GM23248 (cell line): ENCODE data around the gene OLIG1. TPM values are rescaled to one million over a fixed set of nuclear protein-coding genes. Genes with fewer than 3 reads are reported as not detected.

Experiments
- DNase-seq: peaks from one replicate; pipeline ENCODE4 v3.0.0-alpha.2; 2015
- H2AFZ ChIP-seq: fragments of 200-600 bp; sonication (generic); 2 replicates; pipeline ENCODE4 v1.6.1; 2016; ENCODE audit warnings: antibody characterized with exemption
- H3F3A ChIP-seq: fragments of 200-600 bp; sonication (generic); 2 replicates; pipeline ENCODE4 v1.6.1; 2016; ENCODE audit warnings: mild to moderate bottlenecking, antibody characterized with exemption, mixed run types; ENCODE audit not compliant: insufficient read depth
- H3K27ac ChIP-seq: fragments of 200-600 bp; sonication (generic); 2 replicates; pipeline ENCODE4 v1.5.1; 2016; ENCODE audit warnings: mild to moderate bottlenecking
- H3K27me3 ChIP-seq: fragments of 200-600 bp; sonication (generic); replicated peaks from 2 replicates; pipeline ENCODE4 v1.6.1; 2016; ENCODE audit warnings: mild to moderate bottlenecking; ENCODE audit not compliant: insufficient read depth
- H3K36me3 ChIP-seq: fragments of 200-600 bp; sonication (generic); 2 replicates; pipeline ENCODE4 v1.6.1; 2016; ENCODE audit warnings: low read depth, mild to moderate bottlenecking
- H3K4me1 ChIP-seq: fragments of 200-600 bp; sonication (generic); 2 replicates; pipeline ENCODE4 v1.6.1; 2016; ENCODE audit warnings: mild to moderate bottlenecking; ENCODE audit not compliant: insufficient read depth
- H3K4me2 ChIP-seq: fragments of 200-600 bp; sonication (generic); one replicate; pipeline ENCODE4 v1.6.1; 2016; ENCODE audit warnings: mild to moderate bottlenecking; ENCODE audit not compliant: unreplicated experiment
- H3K4me3 ChIP-seq: fragments of 200-600 bp; sonication (generic); 2 replicates; pipeline ENCODE4 v1.5.1; 2016; ENCODE audit warnings: mild to moderate bottlenecking
- H3K79me2 ChIP-seq: fragments of 200-600 bp; sonication (generic); 2 replicates; pipeline ENCODE4 v1.6.1; 2016; ENCODE audit warnings: mild to moderate bottlenecking; ENCODE audit not compliant: insufficient read depth
- H3K9ac ChIP-seq: fragments of 200-600 bp; sonication (generic); 2 replicates; pipeline ENCODE4 v1.6.1; 2016; ENCODE audit warnings: mild to moderate bottlenecking
- H3K9me2 ChIP-seq: fragments of 200-600 bp; sonication (generic); 2 replicates; pipeline ENCODE4 v1.6.1; 2016; ENCODE audit warnings: mixed run types, mild to moderate bottlenecking, moderate library complexity; ENCODE audit not compliant: insufficient read depth
- H3K9me3 ChIP-seq: fragments of 200-600 bp; sonication (generic); one replicate; pipeline ENCODE4 v1.6.1; 2017; ENCODE audit warnings: low read depth
- H4K20me1 ChIP-seq: fragments of 200-600 bp; sonication (generic); 2 replicates; pipeline ENCODE4 v1.6.0; 2016; ENCODE audit not compliant: insufficient read depth
- EZH2 ChIP-seq: fragments of 200-600 bp; sonication (generic); IDR thresholded peaks from 2 replicates; pipeline ENCODE4 v1.6.1; 2018; ENCODE audit warnings: antibody characterized with exemption, mild to moderate bottlenecking; ENCODE audit not compliant: insufficient read depth, poor library complexity, severe bottlenecking
- EZH2phosphoT487 ChIP-seq: fragments of 200-600 bp; sonication (generic); IDR thresholded peaks from 2 replicates; pipeline ENCODE4 v1.6.1; 2018; ENCODE audit warnings: antibody characterized with exemption, moderate library complexity, mild to moderate bottlenecking, low read depth; ENCODE audit not compliant: insufficient read depth
- WGBS, 2 experiments: methylation state at CpG; one replicate each; pipeline ENCODE4 v1.1.6; 2015 to 2017; ENCODE audit warnings: low lambda C conversion rate in 2 of 2, low coverage in 1 of 2; ENCODE audit errors: missing lambda C conversion rate in 2 of 2; 5-methylcytosine and 5-hydroxymethylcytosine counted together
- in situ Hi-C: fragments of 300-500 bp; cut with MboI; formaldehyde crosslinking; loops from 2 replicates; pipeline ENCODE4 v1.15.0; 2020
- polyA plus RNA-seq: library from polyadenylated mRNA; unstranded; fragments of >200 nt; fragmentation: Nextera tagmentation; extraction: Ambion mirVana; gene quantifications from 2 replicates; pipeline ENCODE4 v1.2.1, GENCODE V29; 2016
- total RNA-seq: library from RNA; depleted of rRNA; stranded (reverse); fragments of >200 nt; shearing (Covaris generic); gene quantifications from 2 replicates; pipeline ENCODE4 v1.2.3, GENCODE V29; 2014

OLIG1 gene
- total and polyA plus RNA-seq, 2 experiments from 2014 or later: not detected

DNA sequence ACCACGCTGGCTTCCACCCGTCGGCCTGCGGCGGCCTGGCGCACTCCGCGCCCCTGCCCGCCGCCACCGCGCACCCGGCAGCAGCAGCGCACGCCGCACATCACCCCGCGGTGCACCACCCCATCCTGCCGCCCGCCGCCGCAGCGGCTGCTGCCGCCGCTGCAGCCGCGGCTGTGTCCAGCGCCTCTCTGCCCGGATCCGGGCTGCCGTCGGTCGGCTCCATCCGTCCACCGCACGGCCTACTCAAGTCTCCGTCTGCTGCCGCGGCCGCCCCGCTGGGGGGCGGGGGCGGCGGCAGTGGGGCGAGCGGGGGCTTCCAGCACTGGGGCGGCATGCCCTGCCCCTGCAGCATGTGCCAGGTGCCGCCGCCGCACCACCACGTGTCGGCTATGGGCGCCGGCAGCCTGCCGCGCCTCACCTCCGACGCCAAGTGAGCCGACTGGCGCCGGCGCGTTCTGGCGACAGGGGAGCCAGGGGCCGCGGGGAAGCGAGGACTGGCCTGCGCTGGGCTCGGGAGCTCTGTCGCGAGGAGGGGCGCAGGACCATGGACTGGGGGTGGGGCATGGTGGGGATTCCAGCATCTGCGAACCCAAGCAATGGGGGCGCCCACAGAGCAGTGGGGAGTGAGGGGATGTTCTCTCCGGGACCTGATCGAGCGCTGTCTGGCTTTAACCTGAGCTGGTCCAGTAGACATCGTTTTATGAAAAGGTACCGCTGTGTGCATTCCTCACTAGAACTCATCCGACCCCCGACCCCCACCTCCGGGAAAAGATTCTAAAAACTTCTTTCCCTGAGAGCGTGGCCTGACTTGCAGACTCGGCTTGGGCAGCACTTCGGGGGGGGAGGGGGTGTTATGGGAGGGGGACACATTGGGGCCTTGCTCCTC is 42.3 kb upstream of the OLIG1 start:
- Histone ChIP-seq H3K9ac (no peak overlapping the region), H3K9me3 (no peaks in the 10 kb centered on the region), H3F3A (no peaks in the 10 kb centered on the region), H3K4me2 (no peak overlapping the region), H3K27ac (no peak overlapping the region), H3K9me2 (no peaks in the 10 kb centered on the region), H3K4me3 (no peak overlapping the region), H3K79me2 (no peaks in the 10 kb centered on the region), H4K20me1 (no peaks in the 10 kb centered on the region), H3K36me3 (no peaks in the 10 kb centered on the region), H2AFZ (no peak overlapping the region), H3K4me1 (no peaks in the 10 kb centered on the region), H3K27me3 (peaks cover 97% of the 10 kb centered on the region)
- TF ChIP-seq EZH2phosphoT487: no peak
- no peak for TF ChIP-seq EZH2
- WGBS, 2 experiments: 5 to 11% methylated on average over 44 to 56 of the region's 85 CpGs
- in situ Hi-C loops: no loop called here
- DNase-seq: no peak

DNA sequence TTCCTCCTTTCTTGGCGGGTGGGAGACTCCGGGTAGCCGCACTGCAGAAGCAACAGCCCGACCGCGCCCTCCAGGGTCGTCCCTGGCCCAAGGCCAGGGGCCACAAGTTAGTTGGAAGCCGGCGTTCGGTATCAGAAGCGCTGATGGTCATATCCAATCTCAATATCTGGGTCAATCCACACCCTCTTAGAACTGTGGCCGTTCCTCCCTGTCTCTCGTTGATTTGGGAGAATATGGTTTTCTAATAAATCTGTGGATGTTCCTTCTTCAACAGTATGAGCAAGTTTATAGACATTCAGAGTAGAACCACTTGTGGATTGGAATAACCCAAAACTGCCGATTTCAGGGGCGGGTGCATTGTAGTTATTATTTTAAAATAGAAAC is 41.7 kb upstream of the OLIG1 start:
- Histone ChIP-seq H3F3A (no peaks in the 10 kb centered on the region), H3K4me2 (no peak overlapping the region), H3K4me3 (no peak overlapping the region), H3K27ac (no peak overlapping the region), H3K9ac (no peak overlapping the region), H3K4me1 (no peaks in the 10 kb centered on the region), H4K20me1 (no peaks in the 10 kb centered on the region), H3K36me3 (no peaks in the 10 kb centered on the region), H3K9me2 (no peaks in the 10 kb centered on the region), H3K9me3 (no peaks in the 10 kb centered on the region), H2AFZ (no peak overlapping the region), H3K27me3 (peaks cover 96% of the 10 kb centered on the region), H3K79me2 (no peaks in the 10 kb centered on the region)
- 1 to 3% methylated on average over 15 of the region's 15 CpGs for WGBS, 2 experiments
- no peak for TF ChIP-seq EZH2phosphoT487
- TF ChIP-seq EZH2: peak; percentile 95
- no peak for DNase-seq
- in situ Hi-C loops: no loop called here

DNA sequence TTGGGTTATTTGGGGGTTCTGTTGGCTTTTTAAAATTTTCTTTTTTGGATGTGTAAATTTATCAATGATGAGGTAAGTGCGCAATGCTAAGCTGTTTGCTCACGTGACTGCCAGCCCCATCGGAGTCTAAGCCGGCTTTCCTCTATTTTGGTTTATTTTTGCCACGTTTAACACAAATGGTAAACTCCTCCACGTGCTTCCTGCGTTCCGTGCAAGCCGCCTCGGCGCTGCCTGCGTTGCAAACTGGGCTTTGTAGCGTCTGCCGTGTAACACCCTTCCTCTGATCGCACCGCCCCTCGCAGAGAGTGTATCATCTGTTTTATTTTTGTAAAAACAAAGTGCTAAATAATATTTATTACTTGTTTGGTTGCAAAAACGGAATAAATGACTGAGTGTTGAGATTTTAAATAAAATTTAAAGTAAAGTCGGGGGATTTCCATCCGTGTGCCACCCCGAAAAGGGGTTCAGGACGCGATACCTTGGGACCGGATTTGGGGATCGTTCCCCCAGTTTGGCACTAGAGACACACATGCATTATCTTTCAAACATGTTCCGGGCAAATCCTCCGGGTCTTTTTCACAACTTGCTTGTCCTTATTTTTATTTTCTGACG is 41.1 kb upstream of the OLIG1 start:
- Histone ChIP-seq H3K79me2 (no peaks in the 10 kb centered on the region), H3K9me3 (no peaks in the 10 kb centered on the region), H3K4me2 (no peak overlapping the region), H3K36me3 (no peaks in the 10 kb centered on the region), H3F3A (no peaks in the 10 kb centered on the region), H2AFZ (no peak overlapping the region), H3K4me1 (no peaks in the 10 kb centered on the region), H4K20me1 (no peaks in the 10 kb centered on the region), H3K27ac (no peak overlapping the region), H3K9ac (no peak overlapping the region), H3K9me2 (no peaks in the 10 kb centered on the region), H3K27me3 (peaks cover 96% of the 10 kb centered on the region), H3K4me3 (no peak overlapping the region)
- 1 to 3% methylated on average over 28 of the region's 28 CpGs for WGBS, 2 experiments
- TF ChIP-seq EZH2phosphoT487 (peak; percentile 31), EZH2 (peak; percentile 93)
- in situ Hi-C loops: no loop called here
- peak; percentile 48 for DNase-seq

DNA sequence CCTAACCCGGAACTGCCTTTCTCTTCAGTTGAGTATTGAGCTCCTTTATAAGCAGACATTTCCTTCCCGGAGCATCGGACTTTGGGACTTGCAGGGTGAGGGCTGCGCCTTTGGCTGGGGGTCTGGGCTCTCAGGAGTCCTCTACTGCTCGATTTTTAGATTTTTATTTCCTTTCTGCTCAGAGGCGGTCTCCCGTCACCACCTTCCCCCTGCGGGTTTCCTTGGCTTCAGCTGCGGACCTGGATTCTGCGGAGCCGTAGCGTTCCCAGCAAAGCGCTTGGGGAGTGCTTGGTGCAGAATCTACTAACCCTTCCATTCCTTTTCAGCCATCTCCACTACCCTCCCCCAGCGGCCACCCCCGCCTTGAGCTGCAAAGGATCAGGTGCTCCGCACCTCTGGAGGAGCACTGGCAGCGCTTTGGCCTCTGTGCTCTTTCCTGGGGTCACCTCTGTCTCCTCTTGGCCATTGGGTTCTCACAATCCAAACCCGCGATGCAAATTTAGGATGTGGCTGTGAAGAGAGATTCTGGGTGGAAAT is 40.5 kb upstream of the OLIG1 start:
- no peaks in the 10 kb centered on the region for H4K20me1 ChIP-seq
- H3K27ac ChIP-seq: no peak overlapping the region
- H3K9me3 ChIP-seq: no peaks in the 10 kb centered on the region
- H3K36me3 ChIP-seq: no peaks in the 10 kb centered on the region
- H3K79me2 ChIP-seq: no peaks in the 10 kb centered on the region
- no peak overlapping the region for H2AFZ ChIP-seq
- DNase-seq: no peak
- H3K27me3 ChIP-seq: peaks cover 96% of the 10 kb centered on the region
- H3F3A ChIP-seq: no peaks in the 10 kb centered on the region
- H3K4me2 ChIP-seq: no peak overlapping the region
- no peak overlapping the region for H3K4me3 ChIP-seq
- no peaks in the 10 kb centered on the region for H3K4me1 ChIP-seq
- WGBS, 2 experiments: 11 to 12% methylated on average over 16 to 18 of the region's 19 CpGs
- TF ChIP-seq EZH2: peak; percentile 19
- no peak for TF ChIP-seq EZH2phosphoT487
- in situ Hi-C loops: no loop called here
- H3K9me2 ChIP-seq: no peaks in the 10 kb centered on the region
- H3K9ac ChIP-seq: no peak overlapping the region
